ENCODE data around the gene KCTD6.

The KCTD6 gene

DNA sequence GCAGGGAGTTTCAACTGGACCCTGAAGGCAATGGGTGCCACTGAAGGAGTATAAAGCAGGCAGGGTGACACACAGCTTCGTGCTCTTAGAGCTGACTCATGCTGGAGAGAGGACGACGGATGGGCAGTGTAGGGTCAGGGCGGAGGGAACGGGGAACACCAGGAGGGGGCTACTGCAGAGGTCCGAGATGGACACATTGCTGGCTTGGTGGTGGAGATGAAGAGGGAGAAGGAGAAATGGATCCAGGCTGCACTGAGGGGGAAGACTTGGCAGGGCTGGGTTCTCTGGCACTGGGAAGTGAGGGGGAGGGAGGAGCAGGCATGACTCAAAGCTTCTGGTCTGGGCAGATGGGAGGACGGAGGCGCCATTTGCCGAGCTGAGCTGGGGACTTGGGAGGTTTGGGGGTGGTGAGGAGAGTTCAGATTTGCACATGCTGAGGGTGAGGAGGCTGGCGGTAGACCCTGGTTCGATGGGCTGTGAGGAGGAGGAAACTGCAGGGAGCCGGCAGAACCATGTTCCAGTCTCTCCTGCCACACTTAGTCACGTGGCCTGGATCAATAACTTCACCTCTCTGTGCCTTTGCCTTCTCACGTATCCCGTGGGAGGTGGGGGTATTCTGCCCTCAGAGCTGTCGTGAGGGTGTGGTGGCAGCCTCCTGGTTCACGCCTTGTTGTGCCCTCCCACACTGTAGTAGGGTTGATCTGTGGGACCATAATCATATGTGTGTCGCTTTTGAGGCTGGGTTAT is 4.6 kb upstream of the KCTD6 start:
- no peak for DNase-seq

DNA sequence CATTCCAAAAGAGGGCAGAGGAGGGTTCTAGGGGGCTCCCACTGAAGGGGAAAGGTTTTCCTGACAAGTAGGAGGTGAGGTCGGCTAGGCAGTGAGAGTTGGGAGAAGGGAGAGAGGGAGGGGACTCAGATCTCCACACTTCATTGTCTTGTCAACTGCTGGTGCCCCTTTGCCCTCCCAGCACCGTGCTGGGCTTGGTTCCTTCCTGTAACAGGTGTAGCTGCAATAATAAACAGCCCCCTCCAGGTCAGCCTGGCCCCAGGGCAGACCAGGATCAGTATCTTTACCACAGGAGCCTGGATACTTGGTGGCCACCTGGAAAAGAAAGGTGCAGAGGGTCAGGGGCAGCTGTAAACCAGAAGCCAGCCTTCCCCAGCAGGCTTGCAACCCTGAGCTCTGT is 2.9 kb upstream of the KCTD6 start:
- no peak for DNase-seq

DNA sequence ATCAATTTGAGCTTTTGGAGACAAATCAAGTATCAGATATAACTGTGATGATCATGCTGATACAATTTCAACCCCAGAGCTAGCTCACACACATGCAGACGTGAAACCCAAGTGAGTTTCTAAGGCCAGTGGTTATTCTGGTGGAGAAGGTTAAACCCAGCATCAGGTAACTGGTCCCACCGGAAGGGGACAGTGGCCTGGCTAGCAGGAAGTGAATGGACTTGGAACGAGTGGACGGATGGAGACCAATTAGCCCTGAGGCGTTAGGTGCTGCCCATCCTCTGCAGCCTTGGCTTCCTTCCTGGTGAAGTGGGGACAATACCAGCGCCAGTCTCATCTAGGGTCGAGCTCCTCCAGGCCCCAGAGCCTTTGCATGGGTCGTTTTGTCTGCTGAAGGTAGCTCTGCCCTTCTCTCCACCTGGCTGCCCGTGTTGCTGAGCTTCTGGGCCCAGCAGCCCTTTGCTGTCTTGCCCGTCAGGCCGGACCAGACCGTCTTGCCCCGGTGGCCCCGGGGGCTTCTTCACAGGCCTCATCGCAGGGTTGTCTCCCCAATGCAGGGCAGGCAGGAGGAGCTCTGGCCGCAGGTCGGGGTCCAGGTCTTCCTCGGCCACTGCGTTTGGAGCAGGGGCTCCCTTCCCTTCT is 915 bp upstream of the KCTD6 start:
- no peak for DNase-seq

DNA sequence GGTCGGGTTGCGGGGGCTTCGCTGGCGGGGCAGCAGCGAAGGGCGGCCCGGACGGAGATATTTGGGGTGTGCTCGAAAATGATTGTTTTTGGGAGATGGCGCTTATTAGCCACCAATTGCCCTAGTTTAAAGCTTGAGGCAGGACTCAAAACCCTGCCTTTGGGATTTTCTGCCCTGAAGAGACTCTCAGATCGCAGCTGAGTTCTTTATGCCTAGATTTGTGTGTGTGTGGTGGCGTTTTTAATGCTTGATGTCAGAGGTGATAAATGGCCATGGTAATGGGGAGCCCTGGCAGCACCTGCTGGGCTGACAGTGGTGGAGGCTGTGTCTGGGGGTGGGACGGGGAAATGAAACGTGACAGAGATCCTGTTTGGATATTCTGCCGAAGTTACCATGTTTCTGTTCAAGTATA is 604 bp downstream of the KCTD6 start:
- no peak for DNase-seq

DNA sequence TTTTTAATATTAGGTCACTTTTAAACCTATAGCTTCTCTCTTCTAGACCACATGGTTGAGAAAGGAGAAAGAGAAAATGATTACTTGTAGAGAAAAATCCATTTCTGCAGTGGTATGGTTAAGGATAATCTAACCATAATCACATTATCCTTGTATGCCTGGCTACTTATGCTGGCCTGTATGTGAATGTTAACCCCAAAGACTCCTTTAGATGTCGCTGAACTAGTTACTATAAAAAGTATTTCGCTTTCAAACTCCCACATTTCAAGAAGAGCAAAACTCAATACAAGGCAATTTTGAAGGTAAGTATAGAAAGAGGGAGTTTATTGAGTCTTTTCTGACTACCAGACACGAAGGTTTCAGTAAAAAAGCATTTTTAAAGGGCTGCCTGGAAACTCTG is 2.2 kb downstream of the KCTD6 start:
- DNase-seq: no peak

DNA sequence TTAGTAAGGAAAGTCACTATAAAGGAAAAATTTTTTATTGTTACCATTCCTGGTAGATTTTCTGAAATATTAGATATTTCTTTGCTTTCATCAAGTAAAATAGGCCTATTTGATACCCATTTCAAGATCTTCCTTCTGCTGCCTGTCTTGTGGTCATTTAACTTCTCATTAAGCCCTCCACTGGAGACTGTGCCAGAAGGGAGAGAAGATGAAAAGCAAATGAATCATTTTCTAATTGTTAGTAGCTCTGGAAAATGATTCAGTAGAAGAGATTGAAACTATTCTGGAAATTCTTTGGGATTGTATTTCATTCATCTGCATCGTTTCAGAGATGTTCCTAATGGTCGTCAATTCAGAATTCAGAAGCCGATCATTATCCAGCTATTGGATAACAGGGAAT is 3.2 kb downstream of the KCTD6 start:
- no peak for DNase-seq

DNA sequence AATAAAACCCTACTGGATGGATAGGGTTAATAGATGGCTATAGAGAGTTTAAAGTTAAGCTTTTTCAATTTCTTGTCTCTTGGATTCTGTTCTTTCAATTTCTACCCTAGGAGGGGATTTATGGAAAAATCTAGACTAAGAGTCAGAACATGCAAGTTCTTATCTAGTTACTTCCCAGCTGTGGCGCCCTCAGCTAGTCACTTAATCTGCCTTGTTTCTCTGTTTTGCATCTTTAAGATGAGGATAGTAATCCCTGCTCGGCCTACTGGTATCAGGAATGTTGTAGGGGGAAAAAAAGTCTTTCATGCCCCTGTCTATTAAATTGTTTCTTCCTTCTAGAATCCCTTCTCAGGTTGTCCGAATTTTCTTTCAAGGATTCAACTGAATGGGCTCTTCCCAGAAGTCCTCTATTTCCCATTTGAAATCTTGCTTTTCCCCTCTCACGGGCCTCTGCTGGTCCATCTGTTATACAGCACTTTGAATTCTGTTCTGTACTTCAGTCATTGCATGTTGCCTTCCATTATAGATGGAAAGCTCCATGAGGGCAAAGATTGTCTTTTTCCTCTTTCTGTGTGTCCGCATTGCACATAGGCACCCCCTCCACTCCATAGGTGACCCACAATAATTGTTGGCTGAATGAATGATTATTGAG is 4.4 kb downstream of the KCTD6 start:
- DNase-seq: peak; percentile 9

DNA sequence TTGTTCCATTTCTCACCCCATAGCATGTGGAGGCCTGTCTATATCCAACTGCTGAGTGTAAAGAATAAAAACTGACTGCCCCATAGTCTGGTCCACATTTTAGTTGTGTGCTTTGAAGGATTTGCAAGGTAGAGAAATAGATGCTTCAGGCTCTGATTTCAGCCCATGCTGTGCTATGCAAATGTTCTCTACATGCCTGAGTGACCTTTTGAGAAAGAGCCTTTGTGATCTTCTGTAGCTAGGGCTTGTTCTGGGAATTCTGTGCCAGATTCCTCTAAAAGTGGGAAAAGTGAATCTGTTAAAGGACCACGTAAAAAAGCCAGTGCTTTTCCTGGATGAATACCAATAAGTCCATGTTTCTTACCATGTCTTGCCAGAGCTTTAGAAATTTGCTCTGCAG is 5.2 kb downstream of the KCTD6 start:
- peak; percentile 50 for DNase-seq

DNA sequence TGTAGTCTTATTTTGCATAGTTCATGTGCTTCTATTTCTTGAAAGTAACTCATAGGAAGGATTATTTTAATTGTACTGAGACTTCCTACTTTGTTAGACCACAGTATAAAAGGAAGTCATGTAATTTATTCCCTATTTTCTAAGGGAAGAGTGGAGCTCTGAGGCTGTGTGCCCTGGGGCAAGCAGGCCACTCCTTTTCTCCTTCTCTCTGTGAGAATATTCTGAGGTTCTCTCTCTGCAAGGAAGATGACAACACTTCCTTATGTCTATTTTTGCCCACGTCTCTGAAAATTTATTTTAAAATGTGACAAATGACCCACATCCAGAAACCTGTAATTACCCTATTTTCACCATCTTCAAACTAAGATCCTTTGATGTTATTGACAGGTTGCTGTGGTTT is 11.0 kb downstream of the KCTD6 start:
- DNase-seq: no peak

DNA sequence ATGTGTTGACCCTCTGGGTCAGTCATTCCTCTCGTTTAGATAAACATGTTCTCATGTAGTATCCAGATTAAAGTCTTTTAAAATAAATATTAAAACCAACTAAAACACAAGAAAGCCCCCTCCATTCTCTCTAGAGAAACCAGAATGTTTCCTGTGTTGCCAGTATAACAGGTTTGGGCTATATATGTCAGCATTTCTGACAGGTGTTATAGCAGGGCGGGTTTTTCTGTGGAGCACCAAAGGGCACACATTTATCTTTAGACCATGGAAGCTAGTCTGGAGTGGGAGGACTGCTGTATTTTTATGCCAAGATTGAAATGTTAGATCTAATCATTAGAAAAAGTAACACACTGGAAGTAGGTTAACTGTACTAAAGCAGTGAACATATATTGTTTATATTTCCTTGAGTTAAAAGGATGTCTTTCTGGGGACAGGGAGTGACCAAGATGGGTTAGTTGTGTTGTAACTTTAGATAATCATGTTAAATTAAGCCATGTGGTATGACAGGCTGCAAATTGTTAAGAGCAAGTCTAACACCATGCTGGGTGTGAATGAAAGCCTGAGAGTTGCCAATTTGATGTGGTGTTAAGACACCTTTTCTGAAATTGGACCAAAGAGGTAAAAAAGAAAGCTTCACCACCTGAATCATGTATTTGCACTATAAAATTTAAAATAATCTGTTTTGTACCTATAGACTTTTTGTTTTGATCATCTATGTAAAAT is 15.6 kb downstream of the KCTD6 start:
- no peak for DNase-seq

DNA sequence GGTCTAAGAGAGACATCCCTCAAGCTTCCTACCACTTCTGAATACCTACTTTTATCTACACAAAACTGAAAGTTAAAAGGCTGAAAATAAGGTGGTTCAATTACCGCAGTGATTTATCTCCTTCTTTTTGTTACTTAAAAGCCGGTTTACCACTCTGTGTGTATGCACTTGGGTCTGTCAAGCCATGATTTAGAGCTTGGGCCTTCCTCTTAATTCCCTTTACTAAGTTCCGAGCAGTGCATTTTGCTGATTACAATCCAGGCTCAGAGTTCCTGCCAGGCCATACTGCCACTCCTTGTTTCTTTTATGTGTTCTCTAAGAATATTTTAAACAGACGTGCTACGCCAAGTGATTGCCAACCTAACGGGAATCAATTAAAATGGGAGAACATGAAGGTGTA is 16.5 kb downstream of the KCTD6 start:
- DNase-seq: no peak

DNA sequence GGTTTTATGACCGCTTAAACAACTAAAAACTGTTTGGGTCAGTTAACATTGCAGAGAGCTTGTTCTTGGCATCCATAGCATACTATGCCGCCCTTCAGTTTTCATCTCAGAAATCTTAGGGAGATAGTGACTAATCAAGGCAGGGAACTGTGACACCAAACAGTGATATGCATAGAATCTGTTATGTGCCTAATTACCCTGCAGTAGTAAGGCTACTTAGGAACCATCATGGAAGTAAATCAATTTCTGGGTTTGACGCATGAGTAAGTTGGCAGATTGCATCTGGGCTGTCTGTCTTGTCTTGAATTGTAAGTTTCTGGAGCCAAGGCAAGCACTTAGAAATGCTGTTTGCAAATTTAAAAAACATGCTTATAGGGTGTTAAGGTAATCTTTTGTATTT is 22.5 kb downstream of the KCTD6 start:
- DNase-seq: peak; percentile 5

DNA sequence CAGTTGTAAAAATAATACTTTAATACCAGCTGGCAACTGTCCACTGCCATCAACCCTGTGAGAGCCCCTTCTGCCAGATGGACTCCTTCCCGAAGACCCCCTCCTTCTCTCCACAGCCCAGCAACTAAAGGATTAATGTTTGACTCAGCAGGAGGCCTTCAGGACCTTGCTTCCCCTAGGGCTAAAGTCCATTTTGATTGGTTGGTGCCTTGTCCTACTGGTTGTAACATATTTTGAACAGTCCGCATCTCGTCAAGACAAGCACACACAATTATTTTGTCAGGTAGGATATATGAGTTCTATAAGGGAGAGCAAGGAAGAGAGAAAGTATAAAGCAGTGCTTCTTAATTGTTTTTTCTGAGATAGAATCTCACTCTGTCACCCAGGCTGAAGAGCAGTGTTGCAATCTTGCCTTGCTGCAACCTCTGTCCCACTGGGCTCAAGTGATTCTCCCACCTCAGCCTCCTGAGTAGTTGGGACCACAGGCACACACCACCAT is 26.4 kb downstream of the KCTD6 start:
- peak; percentile 47 for DNase-seq

DNA sequence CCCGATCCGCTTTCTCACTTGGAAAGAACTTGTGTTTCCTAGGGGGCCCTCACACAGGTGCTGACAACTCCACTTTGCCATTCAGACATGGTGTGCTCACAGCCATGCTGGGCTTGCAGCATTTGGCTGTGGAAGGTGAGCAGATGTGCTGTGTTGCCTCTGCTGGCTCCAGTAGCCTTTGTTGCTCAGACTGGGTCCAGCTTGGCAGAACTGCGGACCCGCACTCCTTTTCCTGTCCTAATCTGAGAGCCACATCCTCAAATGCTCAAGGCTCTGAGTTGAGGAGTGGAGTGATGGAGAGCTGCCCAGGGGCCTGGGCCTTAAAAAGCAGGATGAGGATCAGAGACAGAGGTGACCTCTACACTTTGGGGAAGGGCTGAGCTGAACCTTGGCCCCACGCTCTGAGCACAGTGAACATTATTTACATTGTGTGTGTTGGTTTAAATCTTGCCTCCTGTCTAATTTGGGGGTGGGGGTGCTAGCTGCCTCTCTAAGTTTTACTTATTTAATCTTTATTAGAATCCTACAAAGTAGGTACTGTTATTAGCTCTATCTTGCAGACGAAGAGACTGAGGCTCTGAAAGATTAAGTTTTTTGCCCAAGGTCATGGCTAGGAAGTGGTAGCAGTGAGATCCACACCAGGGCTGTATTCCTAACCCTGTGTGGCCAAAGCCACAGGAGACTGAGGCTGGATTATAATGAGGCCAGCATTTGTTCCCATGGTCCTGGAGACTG is 27.9 kb downstream of the KCTD6 start:
- no peak for DNase-seq

DNA sequence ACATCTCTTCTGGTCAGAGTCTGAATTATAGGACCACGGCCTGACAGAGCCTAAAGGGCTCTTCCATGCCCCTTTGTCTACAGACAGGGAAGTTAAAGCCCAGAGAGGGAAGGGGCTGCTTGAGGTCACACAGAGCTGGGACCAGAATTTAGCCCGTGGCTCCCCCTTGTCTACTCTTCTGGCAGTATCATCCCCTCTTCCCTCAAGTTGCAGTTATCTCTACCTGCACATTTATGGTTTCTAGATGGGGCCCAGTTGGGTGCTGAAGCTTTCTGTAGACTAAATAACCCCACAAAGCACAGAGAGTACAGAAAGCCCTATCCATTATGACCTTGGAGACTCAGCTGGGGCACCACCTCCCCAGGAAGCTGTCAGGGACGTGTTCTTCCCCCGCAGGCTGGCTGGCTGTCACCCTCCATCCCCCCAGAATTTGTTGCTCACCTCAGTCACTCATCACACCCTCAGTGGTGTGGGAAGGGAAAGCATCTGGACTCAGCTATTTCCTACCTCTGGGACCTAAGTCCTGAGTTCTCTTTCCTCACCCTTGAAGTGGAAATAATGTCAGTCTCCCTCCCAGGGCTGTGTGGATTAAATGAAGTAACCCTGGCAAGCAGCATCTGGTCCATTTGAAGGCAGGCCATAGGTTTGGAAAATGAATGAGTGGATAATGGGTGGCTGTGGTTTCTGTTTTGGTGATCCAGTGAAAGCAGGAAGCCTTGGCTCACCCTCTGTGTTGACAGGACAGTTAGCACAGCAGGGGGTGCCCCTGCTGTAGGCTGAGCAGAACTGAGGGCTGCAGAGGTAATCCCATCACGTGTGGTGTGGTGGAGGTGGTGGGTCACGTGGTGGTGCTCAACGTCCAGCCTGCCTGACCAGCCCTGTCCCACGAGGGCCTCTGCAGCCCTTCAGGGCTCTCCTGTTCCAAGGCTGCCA is 28.8 kb downstream of the KCTD6 start:
- DNase-seq: no peak

DNA sequence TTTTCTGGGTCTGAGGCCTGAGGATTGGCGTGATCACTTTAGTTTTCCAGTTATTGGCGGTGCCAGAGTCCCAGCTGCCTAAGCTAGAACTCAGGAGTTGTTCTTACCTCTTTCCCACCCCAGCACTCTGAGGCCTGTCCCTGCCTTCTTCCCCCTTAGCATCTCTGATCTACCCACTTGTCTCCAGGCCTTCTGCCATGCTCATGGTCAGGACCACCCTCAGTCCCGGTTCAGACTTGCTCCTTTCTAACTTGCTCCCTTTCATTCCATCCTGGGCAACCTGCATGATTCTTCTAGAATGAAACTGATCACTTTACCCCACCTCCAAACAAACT is 29.4 kb downstream of the KCTD6 start:
- DNase-seq: no peak

DNA sequence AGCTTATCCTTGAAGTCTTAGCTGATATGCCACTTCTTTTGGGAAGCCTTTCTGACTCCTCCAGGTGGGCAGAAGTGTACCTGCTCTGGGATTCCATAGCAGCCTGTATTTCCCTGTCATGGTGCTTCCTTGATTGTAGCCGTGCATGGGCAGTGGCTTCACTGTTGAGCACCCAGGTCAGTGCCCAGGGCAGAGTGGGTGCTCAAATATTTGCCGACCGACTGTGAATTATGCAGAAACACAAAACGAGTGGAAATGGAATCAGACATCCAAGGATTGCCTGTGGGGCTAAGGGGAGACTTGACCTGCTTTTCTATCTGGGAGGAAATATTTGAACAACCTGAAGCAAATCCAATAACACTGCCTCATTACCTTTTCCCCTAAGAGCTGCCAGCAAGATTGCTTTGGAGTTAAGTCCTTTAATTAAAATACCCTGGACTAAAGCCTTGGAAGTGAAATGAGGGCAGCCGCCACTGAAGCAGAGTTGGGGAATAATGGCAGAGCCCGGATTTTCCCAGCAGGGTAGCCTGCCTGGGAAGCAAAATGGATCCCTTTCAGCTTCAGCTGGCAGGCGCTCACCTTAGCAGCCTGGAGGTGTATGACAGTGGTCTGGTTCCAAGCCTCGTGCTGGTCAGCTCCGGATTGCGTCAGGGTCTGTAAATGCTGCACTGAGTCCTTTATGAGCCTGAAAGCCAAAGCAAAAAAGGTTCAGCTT is 30.2 kb downstream of the KCTD6 start:
- no peak for DNase-seq

DNA sequence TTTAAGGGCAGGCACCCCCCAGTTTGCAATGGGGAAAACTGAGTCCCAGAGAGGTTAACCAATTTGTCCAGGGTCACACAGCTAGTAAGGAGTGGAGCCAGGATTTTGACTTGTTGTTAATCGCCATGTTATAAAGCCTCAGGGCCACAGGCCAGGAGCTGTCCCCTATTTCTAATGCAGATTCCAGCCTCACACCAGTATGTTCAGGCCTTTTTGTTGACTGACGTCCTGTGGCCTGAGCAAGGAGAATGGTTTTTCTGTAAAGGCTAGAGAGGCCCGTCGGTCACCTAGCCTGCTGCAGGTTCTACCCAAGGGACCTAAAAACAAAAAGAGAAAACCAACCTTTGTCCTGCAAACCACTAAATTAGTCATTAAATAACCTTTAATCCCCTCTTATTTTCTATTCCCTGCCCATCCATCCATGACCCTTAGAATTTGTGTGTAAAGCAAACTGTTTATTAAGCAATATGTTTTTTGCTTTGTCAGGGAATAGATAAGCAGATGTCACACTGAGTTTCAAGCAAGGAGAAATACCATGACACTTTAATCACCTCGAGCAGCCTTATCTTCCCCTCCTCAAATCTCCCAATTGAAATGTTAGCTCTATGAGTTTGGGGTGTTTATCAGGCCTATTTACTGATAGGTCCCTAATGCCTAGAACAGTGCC is 31.0 kb downstream of the KCTD6 start:
- no peak for DNase-seq

DNA sequence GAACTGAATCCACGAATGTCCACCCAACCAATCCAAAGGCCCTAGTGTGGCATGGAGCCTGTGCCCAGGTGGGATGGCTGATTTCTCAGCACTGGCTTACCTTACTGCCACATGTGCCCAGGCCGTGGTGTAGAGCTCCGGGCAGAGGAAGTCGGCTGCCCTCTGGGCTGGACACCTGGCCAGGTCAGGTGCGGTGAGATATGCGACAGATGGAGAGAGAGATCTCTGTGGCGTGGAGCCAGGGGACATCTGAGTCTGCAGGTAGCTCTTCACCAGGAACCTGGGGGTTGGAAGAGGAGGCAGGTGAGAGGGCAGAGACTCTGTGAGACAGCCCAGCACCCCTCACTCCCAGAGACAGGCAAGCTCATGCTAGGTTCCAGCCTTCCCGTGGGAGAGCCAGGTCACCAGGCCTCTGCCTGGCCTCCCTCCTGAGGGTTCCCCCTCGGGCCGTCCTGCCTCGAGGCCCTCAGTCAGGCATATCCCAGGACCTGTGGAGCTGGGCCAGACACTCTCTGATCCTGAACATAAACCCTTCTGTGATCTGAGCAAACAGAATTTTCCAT is 32.5 kb downstream of the KCTD6 start:
- no peak for DNase-seq

DNA sequence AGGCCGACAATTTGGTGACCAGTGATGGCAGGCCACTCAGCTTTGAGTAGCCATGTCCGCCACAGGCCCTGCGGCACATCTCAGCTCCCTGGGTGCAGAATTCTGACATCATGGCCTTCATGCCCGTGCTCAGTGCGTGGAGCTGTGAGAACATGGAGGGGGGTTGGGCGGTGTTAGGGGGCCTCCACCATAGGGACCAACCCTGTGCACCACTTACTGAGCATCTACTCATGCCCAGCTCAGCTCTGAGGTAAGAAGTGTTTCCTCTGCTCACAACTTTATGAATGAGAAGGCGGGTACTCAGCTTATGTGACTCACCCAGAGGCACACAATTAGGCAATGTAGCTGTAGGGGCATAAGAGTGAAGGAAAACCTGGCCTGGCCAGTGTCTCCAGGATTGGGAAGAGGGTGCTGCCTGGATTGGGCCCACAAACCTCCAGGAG is 34.6 kb downstream of the KCTD6 start:
- no peak for DNase-seq
